Measurements from ENCODE around the gene NMT2.

DNA sequence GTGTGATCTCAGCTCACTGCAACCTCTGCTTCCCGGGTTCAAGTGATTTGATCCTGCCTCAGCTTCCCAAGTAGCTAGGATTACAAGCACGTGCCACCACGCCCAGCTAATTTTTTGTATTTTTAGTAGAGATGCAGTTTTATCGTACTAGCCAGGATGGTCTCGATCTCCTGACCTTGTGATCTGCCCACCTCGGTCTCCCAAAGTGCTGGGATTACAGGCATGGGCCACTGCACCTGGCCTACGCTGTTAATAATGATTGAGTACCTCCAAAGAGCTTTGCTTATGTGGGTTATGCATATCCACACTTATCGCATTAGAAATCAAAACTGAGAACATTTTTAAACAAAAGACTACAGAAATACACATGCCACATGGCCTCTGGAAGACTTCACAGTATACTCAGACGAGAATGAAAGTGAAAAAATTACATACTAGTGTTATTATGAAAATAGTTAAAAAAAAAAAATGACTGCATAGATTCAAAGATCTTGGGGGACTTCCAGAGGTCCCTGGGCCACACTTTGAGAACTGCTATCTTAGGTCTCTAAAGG is 45.9 kb downstream of the NMT2 start:
- no peak for TF ChIP-seq CTCF (conservative IDR thresholded peaks at IDR 0.05; ENCODE audit: low read depth in 2 of 2)
- TF ChIP-seq POLR2AphosphoS5 (IDR thresholded peaks at IDR 0.05; ENCODE audit: low read depth): no peak
- no peak for TF ChIP-seq EZH2phosphoT487 (IDR thresholded peaks at IDR 0.05; ENCODE audit: unreplicated experiment)
